GM12865 (cell line): Measurements from ENCODE around the gene WNT8B.

ENCODE experiments used
- DNase-seq: peaks from one replicate; pipeline ENCODE4 v3.0.0; 2010; ENCODE audit warnings: low read depth
- H3K4me3 ChIP-seq: 2 replicates; pipeline ENCODE4 v1.5.1; 2011; ENCODE audit warnings: mild to moderate bottlenecking, low read depth, low read length, control low read depth
- TF ChIP-seq, protein P1 (sequence below): IDR thresholded peaks from 2 replicates; pipeline ENCODE4 v1.5.1; 2011; ENCODE audit warnings: low read length, control low read depth, low read depth, inconsistent platforms; ENCODE audit not compliant: insufficient read depth; ENCODE audit errors: missing control alignments

The WNT8B gene

DNA sequence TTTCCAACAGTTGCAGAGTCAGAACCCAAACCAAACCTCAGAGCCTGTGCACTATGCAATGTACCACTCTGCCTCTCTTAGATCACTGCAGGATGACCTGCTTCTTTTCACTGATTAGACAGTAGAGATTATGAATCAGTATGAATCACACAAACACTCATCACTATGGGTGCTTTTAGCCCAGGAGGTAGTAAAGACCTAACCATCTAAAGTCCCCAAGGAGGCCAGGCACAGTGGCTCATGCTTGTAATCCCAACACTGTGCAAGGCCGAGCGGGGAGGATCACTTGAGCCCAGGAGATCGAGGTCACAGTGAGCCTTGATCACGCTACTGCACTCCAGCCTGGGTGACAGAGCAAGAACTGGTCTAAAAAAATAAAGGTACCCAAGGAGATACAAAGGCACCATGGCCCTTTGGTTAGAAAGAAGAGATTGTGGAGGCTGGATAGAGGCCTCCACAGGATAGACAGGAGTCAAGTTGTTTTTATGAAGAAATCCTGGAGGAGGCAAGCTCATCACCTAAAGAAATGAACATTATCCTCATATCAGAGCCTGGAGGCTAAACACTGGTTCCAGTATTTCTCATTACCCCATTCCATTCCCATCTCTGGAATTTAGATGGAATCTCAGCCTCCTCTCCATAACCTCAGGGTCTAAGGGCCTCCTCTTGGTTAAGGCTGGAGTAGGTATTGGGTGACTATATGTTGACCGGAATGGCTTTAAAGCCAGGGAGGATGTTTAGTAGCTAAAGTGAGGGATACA, 44.0 kb downstream of the WNT8B start:
- TF ChIP-seq, protein P1, sequence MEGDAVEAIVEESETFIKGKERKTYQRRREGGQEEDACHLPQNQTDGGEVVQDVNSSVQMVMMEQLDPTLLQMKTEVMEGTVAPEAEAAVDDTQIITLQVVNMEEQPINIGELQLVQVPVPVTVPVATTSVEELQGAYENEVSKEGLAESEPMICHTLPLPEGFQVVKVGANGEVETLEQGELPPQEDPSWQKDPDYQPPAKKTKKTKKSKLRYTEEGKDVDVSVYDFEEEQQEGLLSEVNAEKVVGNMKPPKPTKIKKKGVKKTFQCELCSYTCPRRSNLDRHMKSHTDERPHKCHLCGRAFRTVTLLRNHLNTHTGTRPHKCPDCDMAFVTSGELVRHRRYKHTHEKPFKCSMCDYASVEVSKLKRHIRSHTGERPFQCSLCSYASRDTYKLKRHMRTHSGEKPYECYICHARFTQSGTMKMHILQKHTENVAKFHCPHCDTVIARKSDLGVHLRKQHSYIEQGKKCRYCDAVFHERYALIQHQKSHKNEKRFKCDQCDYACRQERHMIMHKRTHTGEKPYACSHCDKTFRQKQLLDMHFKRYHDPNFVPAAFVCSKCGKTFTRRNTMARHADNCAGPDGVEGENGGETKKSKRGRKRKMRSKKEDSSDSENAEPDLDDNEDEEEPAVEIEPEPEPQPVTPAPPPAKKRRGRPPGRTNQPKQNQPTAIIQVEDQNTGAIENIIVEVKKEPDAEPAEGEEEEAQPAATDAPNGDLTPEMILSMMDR = no peak
- H3K4me3 ChIP-seq = no peak overlapping the region
- no peak for DNase-seq

DNA sequence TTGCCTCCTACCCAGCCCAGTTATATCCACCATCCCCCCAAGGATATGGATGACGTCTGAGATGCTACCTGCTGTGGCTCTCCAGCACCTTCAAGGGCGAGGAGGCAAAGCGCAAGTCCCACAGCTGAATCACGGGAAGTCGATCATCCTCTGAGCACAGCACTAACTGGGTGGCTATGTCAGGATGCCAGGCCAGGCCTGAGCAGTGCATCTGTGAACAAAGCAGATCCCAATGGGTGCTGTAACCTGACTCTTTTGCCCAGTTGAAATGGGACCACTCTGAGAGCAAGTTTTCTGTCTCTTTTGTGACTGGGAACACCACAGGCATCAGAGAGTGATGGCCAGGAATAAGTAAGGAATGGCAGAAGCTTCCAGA, 44.5 kb downstream of the WNT8B start:
- no peak overlapping the region for H3K4me3 ChIP-seq
- TF ChIP-seq, protein P1 = no peak
- DNase-seq = no peak

DNA sequence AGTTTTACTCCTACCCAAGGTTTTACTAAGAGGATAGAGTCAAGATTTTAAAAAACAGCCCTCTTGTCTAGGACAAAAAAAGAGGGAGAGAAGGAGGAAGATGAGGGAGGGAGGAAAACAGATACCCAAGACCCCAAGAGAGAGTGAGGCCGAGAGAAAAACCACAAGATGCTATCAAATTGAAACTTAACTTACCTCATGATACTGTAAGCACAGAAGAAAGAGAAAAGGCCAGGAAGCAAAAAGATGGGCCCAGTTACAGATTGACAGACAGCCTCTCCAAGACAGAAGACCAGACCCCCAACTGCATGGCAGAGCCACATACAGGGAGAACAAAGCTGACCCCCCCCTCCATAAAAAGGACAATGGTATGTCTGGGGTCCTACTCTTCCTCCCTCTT, 45.5 kb downstream of the WNT8B start:
- DNase-seq = no peak
- H3K4me3 ChIP-seq = no peak overlapping the region
- TF ChIP-seq, protein P1 = no peak

DNA sequence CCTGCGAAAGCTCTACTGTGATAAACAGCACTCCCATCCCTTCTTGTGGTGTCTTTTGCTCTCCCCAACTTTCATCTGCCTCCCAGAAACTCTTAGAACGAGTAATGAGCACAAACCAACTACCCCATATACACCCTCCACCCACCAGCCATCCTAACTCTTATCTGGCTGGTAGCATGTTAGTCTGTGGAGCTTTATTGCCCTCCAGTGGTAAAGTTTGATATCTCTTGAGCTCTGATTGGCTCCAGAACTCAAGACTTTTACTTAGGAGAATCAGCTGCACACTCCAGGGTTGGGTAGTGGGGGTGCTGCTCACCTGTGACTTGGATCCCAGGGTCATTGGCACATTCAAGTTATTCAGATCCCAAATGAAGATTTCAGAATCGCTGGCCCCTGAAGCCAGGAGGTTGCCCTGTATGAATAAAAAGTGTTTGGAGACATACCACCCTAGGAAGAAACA, 45.9 kb downstream of the WNT8B start:
- TF ChIP-seq, protein P1 = peak; percentile 49
- H3K4me3 ChIP-seq = no peak overlapping the region
- DNase-seq = peak; percentile 55

DNA sequence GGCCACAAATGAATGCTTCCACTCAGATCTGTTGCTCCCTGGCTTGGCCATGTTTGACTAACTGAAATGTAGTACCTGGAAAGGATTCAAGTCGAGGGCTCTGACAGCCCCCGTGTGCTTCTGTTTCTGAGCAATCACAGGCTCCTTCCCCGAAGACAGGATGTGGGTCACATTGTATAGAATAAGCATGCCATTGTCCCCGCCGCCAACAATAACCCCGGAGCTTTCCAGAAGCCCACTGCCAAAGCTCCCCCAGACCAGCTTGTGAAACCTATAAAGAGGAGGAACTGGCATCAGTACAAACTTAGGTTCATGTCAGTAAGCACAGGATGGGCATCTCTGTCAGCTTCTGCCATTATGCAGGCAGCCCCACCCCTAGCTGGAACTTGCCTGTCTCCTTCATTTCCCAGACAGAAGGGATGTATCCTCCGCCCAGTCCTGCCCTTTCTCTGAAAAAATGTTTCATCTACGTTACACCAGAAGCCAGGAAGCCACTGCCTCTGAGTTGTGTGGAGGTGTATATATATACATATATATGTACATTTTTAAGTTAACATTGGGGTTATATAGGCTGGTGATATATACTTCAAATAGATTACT, 46.5 kb downstream of the WNT8B start:
- TF ChIP-seq, protein P1 = no peak
- H3K4me3 ChIP-seq = no peak overlapping the region
- no peak for DNase-seq

DNA sequence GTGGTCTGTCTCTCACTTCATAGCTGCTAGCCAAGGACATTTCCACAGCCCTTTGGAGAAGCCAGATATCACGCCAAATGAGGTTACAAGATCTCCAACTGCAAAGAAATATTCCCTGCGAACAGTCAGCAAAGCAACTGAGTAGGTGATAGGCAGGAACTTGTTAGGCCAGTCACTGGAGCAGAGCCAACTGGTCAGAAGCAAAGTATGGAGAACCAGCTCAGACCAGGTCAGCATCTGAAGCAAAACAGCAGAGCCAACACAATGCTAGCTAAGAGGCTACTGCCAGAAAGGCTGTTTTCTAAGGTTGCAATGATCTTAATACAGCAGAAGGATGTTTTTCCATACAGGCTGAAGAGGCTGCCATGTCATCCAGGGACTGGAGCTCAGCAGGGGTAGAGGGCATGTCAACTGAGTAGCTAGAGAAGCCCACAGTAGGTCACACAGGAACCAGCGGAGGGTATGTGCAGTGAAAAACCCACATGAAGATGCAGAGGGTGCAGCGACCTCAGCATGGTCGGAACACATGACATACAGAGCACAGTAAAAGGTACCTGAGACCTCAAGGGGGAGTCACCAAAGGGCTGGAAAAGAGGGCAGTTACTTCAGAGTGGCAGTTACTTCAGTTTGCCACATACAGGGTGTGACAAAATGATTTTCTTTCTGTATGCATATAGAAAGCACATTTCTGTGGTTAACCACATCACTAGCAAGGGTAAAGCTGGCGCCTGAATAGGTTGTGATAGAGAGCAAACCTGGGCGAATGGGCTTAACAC, 47.9 kb downstream of the WNT8B start:
- TF ChIP-seq, protein P1 = no peak
- H3K4me3 ChIP-seq = no peak overlapping the region
- DNase-seq = peak; percentile 64
